ENCODE measurements around the gene SPG7.

Gene SPG7

DNA sequence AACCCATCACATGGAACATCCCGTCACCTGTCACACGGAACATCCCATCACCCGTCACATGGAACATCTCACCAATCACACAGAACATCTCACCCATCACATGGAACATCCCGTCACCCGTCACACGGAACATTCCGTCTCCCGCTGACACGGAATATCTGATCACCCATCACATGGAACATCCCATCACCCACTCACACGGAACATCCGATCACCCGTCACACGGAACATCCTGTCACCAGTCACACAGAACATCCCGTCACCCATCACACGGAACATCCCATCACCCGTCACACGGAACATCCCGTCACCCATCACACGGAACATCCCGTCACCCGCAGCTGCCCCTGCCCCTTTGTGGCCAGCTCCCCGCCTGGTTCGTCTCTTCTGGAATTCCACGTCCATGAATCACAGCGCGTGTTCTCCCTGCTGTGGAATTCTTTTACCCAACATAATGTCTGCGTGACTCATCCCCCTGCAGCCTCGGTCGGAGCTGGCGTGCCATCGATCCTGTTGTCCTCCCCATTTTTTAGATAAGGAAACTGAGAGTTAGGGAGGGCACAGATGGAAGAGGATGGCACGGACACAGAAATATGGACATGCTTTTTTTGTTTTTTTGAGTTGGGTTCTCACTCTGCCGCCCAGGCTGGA is 73.0 kb downstream of the SPG7 start:
- H3K9me3 ChIP-seq: no peaks in the 10 kb centered on the region
- no peak overlapping the region for H3K4me3 ChIP-seq (ENCODE audit: low read depth, low read length)
- no peaks in the 10 kb centered on the region for H3K4me1 ChIP-seq
- H3K36me3 ChIP-seq: peaks cover 5% of the 10 kb centered on the region
- peaks cover 4% of the 10 kb centered on the region for H3K27me3 ChIP-seq
- TF ChIP-seq, protein P1, sequence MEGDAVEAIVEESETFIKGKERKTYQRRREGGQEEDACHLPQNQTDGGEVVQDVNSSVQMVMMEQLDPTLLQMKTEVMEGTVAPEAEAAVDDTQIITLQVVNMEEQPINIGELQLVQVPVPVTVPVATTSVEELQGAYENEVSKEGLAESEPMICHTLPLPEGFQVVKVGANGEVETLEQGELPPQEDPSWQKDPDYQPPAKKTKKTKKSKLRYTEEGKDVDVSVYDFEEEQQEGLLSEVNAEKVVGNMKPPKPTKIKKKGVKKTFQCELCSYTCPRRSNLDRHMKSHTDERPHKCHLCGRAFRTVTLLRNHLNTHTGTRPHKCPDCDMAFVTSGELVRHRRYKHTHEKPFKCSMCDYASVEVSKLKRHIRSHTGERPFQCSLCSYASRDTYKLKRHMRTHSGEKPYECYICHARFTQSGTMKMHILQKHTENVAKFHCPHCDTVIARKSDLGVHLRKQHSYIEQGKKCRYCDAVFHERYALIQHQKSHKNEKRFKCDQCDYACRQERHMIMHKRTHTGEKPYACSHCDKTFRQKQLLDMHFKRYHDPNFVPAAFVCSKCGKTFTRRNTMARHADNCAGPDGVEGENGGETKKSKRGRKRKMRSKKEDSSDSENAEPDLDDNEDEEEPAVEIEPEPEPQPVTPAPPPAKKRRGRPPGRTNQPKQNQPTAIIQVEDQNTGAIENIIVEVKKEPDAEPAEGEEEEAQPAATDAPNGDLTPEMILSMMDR (IDR thresholded peaks at IDR 0.05; ENCODE audit: low read depth, low read length): no peak
- no peak for DNase-seq

DNA sequence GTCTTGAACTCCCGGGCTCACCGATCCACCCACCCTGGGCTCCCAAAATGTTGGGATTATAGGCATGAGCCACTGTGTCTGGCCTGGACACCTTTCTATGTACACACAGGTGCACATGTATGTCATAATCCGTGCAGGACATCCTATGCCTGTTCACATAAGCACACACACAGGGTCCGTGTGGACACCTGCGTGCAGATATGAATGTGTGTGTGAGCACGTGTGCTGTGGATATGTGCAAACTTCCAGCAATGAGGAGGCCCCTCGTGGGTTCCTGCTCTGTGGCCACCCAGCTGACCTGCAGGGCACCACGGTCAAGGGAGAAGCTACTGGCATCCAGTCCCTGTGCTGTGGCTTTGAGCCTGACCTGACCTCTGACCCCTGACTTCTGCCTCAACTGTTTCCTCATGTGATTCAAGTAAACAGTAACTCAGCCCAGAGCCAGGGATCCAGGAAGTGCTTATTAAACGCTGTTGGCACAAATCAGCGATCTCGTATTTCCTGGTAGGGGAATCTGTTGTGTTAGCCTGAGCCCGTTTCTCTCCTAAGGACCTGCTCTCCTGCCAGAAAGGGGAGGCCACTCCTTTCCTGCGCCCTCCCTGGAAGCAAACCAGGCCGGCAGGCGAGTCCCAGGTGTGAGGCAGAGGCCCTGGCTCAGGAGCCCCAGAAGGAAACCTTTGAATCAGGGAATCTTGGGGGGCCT is 73.8 kb downstream of the SPG7 start:
- Histone ChIP-seq H3K36me3 (peaks cover 8% of the 10 kb centered on the region), H3K27me3 (no peaks in the 10 kb centered on the region), H3K4me3 (ENCODE audit: low read depth, low read length) (no peak overlapping the region), H3K9me3 (peaks cover 5% of the 10 kb centered on the region), H3K4me1 (no peaks in the 10 kb centered on the region)
- TF ChIP-seq, protein P1 (IDR thresholded peaks at IDR 0.05; ENCODE audit: low read depth, low read length): no peak
- no peak for DNase-seq

DNA sequence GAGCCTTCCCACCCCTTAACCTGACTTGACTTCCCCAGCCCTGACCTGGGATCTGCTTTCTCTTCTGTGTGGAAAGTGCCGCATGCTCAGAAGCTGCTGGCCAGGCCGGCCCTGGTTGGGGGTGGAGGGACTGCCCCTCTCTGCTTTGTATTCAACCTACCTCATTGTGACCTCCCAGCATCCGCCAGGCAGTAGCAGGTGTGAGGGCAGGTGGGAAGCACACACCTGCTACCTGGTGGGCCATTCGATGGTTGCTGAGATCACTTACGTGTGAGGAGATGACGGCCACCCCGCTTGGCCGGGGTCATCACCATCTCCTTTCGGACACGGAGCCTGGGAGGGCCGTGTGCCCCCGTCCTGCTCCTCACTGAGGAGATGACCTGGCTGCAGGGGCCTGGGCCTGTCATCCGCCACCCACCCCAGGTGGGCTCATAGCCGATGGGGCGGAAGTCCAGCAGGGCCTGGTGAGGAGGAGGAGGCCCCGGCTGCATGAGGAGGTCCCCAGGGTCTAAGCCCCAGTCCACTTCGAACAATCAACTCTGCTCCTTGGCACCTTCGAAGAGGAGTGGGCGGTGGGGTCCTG is 74.5 kb downstream of the SPG7 start:
- Histone ChIP-seq H3K27me3 (no peaks in the 10 kb centered on the region), H3K36me3 (peaks cover 8% of the 10 kb centered on the region), H3K4me1 (no peaks in the 10 kb centered on the region), H3K9me3 (peaks cover 5% of the 10 kb centered on the region), H3K4me3 (ENCODE audit: low read depth, low read length) (no peak overlapping the region)
- DNase-seq: no peak
- TF ChIP-seq, protein P1 (IDR thresholded peaks at IDR 0.05; ENCODE audit: low read depth, low read length): no peak

DNA sequence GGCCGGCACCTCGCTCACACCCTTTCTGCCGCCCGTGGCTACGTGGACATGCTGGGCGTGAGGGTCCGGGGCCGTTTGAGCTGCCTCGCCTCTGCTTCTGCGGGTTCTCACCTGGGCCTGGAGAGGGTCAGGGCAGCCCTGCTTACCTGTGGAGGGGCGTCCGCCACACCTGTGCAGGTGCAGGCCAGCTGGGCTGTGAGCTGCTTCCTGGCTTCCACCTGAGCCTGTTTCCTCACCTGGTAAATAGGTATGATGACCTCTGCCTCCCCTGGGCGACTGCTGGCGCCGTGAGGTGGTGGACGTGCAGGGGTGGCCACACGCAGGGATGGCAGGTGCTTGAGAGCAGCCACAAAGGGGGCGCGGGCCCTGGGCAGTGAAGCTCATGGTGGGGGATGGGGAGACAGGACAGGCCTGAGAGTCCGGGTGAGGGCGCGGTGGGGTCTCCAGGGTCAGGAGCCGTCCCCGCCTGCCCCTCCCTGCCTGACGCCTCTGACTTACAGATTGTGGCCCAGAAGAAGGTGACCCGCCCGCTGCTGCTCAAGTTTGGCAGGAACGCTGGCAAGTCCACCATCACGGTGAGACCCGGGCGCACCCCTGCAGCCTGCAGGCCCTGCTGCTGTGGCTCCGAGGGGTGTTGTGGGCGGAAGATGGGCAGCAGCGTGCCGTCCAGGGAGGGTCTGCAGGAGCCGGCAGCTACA is 75.1 kb downstream of the SPG7 start:
- Histone ChIP-seq H3K4me3 (ENCODE audit: low read depth, low read length) (no peak overlapping the region), H3K36me3 (peaks cover 8% of the 10 kb centered on the region), H3K27me3 (no peaks in the 10 kb centered on the region), H3K4me1 (no peaks in the 10 kb centered on the region), H3K9me3 (peaks cover 5% of the 10 kb centered on the region)
- TF ChIP-seq, protein P1 (IDR thresholded peaks at IDR 0.05; ENCODE audit: low read depth, low read length): no peak
- no peak for DNase-seq

DNA sequence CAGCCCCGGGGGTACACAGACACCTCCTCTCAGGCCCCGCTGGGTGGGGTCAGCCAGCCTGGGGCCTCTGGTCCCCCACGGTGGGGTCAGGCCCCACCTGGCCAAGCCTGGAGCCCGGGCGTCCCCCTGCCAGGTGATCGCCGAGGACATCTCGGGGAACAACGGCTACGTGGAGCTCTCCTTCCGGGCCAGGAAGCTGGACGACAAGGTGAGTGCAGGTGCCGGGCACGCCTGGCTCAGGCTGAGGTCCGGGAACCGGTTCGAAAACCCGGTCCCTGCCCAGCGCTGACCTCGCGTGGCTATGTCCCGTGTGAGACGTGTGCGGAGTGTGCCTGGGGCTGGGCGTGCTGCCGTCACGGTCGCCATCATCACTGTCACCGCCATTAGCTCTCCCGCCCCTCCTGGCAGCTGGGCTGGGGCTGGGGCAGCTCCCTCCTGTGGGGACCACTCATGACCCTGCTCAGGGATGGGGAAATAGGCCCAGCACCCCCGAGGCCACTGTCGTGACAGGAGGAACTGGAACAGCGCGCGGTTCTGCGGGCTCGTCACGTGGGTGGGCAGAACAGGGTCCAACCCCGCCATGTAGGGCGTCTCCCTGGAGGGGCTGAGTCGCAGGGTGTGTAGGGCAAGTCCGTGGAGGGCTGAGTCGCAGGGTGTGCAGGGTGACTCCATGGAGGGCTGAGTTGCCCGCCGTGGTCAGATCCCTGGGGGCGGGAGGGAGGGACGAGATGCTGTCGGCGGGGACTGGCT is 75.9 kb downstream of the SPG7 start:
- TF ChIP-seq, protein P1 (IDR thresholded peaks at IDR 0.05; ENCODE audit: low read depth, low read length): no peak
- no peak for DNase-seq
- peaks cover 8% of the 10 kb centered on the region for H3K36me3 ChIP-seq

More for the DNA sequence above, 75.9 kb downstream of the SPG7 start:
- Histone ChIP-seq H3K4me3 (ENCODE audit: low read depth, low read length) (no peak overlapping the region), H3K9me3 (peaks cover 5% of the 10 kb centered on the region), H3K4me1 (no peaks in the 10 kb centered on the region), H3K27me3 (no peaks in the 10 kb centered on the region)

Measured in BE2C (cell line).